HG03457 (cell line): ENCODE measurements around the gene RAD51B.
"Not testable (repeated sequence)": the region's sequence is repeated elsewhere in the genome, so short reads cannot be mapped to it uniquely, and the experiment has no call there.

ENCODE experiments used
- ATAC-seq: cut with Tn5 transposase; IDR thresholded peaks from one replicate; pipeline ENCODE4 v1.9.1; 2021; ENCODE audit warnings: moderate number of reproducible peaks; ENCODE audit not compliant: unreplicated experiment

RAD51B gene

GRCh38 chr14:68762953-68763764, 943.6 kb downstream of the RAD51B start:
- ATAC-seq, result no peak

- ATAC-seq, result not testable (repeated sequence)
Measured at GRCh38 chr14:68763843-68764242, 944.3 kb downstream of the RAD51B start.

GRCh38 chr14:68766299-68767247, 947.0 kb downstream of the RAD51B start:
- no peak for ATAC-seq

- ATAC-seq, result no peak
Measured at GRCh38 chr14:68767248-68767645, 947.7 kb downstream of the RAD51B start.

- ATAC-seq, result no peak
Measured at GRCh38 chr14:68768316-68768715, 948.7 kb downstream of the RAD51B start.

GRCh38 chr14:68770051-68770450, 950.5 kb downstream of the RAD51B start:
- ATAC-seq, result no peak

- ATAC-seq, result no peak
Measured at GRCh38 chr14:68770553-68771286, 951.1 kb downstream of the RAD51B start.

GRCh38 chr14:68771631-68772030, 952.1 kb downstream of the RAD51B start:
- no peak for ATAC-seq

- ATAC-seq, result no peak
Measured at GRCh38 chr14:68772761-68773381, 953.3 kb downstream of the RAD51B start.

GRCh38 chr14:68774771-68775613, 955.4 kb downstream of the RAD51B start:
- ATAC-seq, result no peak

GRCh38 chr14:68775614-68776126, 956.1 kb downstream of the RAD51B start:
- no peak for ATAC-seq

- ATAC-seq, result no peak
Measured at GRCh38 chr14:68777644-68778043, 958.1 kb downstream of the RAD51B start.
